Right lobe of liver (tissue), 4 donors: ENCODE data around the gene FSTL4.

ENCODE experiments used
- CTCF ChIP-seq, 4 donors: fragments of 200-600 bp in 3 of 4; fragments of 450-650 bp in 1 of 4; IDR thresholded peaks; one replicate each; pipeline versions ENCODE4 v1.5.1 to v1.8.0; 2016 to 2022; ENCODE audit warnings: antibody characterized with exemption in 4 of 4, mild to moderate bottlenecking in 2 of 4
- POLR2A ChIP-seq: fragments of 450-650 bp; IDR thresholded peaks from one replicate; pipeline ENCODE4 v1.6.1; 2017; ENCODE audit warnings: antibody characterized with exemption, mild to moderate bottlenecking
- donor health status: DM: no; HTN: no; CAD: no.
- donor health status: DM: no; HTN: no; CAD: no.
- donor health status: DM: no; HTN: yes; CAD: no.

- TF ChIP-seq CTCF (IDR thresholded peaks at IDR 0.05) (no peak), POLR2A (no peak)
These were observed 239.0 kb downstream of the FSTL4 start for GRCh38 chr5:133373121-133373870.
